Choroid plexus epithelial cell (primary cell): ENCODE measurements around the gene FAM193A.
A peak's percentile ranks its signal among the peaks of the same experiment; 100 is the strongest.
"Not testable (repeated sequence)": the region's sequence is repeated elsewhere in the genome, so short reads cannot be mapped to it uniquely, and the experiment has no call there.

Experiments
- DNase-seq: peaks from one replicate; pipeline ENCODE4 v3.0.0-alpha.2; 2010; ENCODE audit warnings: low read depth
- H3K4me3 ChIP-seq: 2 replicates; pipeline ENCODE4 v1.5.1; 2011; ENCODE audit warnings: low read depth, mild to moderate bottlenecking, control low read depth, low read length, moderate library complexity
- CTCF ChIP-seq: conservative IDR thresholded peaks from 2 replicates; pipeline ENCODE4 v1.5.1; 2011; ENCODE audit warnings: low read depth, mild to moderate bottlenecking, control low read depth, inconsistent platforms, low read length, moderate library complexity

The FAM193A gene

DNA sequence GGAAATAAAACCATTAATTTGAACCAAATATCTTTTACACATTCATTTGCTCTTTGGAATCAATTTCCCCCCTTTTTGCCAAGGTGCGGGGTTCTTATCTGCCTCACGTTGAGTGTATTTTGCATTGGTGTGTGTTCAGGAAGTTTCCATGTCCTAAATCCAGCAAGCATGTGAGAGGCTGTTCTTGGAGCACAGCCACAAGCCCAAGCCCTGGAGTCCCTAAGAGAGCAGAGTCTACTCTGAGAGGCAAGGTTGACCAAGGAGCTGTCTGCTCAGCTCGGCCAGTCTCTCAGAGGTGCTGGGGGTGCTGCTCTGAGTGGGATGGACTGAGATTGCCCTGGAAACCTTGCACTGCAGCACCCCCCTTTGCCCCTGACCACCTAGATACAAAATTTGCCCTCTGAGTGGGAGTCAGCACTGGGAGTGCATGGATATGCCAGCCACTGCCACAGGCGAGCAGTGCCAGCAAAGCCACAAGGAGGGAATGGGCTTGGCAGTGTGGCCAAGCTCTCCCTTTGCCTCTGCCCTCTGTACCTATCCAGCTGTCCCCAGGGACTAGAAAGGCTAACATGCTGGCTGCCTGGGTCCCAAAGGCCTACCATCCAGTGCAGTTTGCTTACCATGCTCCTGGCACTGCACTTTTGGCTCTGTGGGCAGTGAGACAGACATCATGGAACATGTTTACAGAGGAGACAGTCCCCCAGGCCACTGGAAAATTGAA is 20.5 kb upstream of the FAM193A start:
- peak; percentile 35 for DNase-seq
- no peak for TF ChIP-seq CTCF
- no peak overlapping the region for H3K4me3 ChIP-seq

- no peak overlapping the region for H3K4me3 ChIP-seq
- TF ChIP-seq CTCF, result no peak
- DNase-seq, result no peak
Observed at GRCh38 chr4:2516635-2517034, 19.8 kb upstream of the FAM193A start.

- no peak overlapping the region for H3K4me3 ChIP-seq
- DNase-seq, result no peak
- no peak for TF ChIP-seq CTCF
Observed at GRCh38 chr4:2526559-2526958, 9.9 kb upstream of the FAM193A start.

GRCh38 chr4:2534904-2535375 is 1.5 kb upstream of the FAM193A start:
- TF ChIP-seq CTCF, result no peak
- H3K4me3 ChIP-seq, result peak overlapping the region; percentile 74
- DNase-seq, result no peak

GRCh38 chr4:2535376-2536192 is 863 bp upstream of the FAM193A start:
- H3K4me3 ChIP-seq, result peak overlapping the region; percentile 74
- DNase-seq, result peak; percentile 37
- TF ChIP-seq CTCF, result peak; percentile 29

GRCh38 chr4:2537011-2537830 is 774 bp downstream of the FAM193A start:
- no peak for TF ChIP-seq CTCF
- H3K4me3 ChIP-seq, result peak overlapping the region; percentile 81
- DNase-seq, result peak; percentile 41

DNA sequence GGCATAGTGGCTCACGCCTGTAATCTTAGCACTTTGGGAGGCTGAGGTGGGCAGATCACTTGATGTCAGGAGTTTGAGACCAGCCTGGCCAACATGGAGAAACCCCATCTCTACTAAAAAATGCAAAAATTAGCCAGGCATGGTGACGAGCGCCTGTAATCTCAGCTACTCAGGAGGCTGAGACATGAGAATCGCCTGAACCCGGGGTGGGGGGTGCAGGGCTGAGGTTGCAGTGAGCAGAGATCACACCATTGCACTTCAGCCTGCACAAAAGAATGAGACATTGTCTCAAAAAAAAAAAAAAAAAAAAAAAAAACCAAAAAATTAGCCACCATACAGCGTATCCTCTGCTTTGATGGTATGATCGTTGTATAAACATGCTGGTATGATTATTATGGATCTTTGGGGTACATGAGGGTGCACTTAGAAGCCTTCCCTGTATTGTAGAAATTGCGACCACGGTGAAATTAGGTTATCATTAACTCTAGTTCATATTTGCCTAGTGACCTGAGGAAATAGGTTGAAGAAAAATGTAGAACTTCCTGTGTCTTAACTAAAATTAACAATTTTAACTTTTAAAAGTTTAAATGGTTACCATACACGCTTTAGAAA is 7.2 kb downstream of the FAM193A start:
- DNase-seq, result not testable (repeated sequence)

More for the DNA sequence above, 7.2 kb downstream of the FAM193A start:
- H3K4me3 ChIP-seq, result not testable (repeated sequence)
